A673 (cell line): ENCODE measurements around the gene NBEA. TPM values are rescaled to one million over a fixed set of nuclear protein-coding genes. Genes with fewer than 3 reads are reported as not detected.

ENCODE experiments used
- BruUV-seq: library from RNA; stranded (reverse); fragments of 400-500 nt; replicated peaks from 2 replicates; lab custom pipeline; 2021; lab: Mats Ljungman, UMichigan
- CTCF ChIA-PET: fragments of 300-600 bp; sonication (Branson Sonifier 250); formaldehyde crosslinking; loops from one replicate; lab custom pipeline; 2022; ENCODE audit warnings: antibody characterized with exemption; lab: Charles Lee
- POLR2A ChIA-PET: fragments of 300-600 bp; sonication (Branson Sonifier 250); formaldehyde crosslinking; loops from one replicate; lab custom pipeline; 2022; ENCODE audit warnings: antibody characterized with exemption; ENCODE audit not compliant: low non-redundant PET; lab: Charles Lee
- DNase-seq: peaks from one replicate; pipeline ENCODE4 v3.0.0-alpha.2; 2015; ENCODE audit warnings: low spot score
- H3K27ac ChIP-seq: fragments of 200-600 bp; sonication (generic); 2 replicates; pipeline ENCODE4 v1.5.1; 2016; ENCODE audit warnings: mixed run types, low read depth, mild to moderate bottlenecking, mixed read lengths, antibody characterized with exemption, low read length; ENCODE audit not compliant: poor library complexity, severe bottlenecking
- H3K27me3 ChIP-seq: fragments of 200-600 bp; sonication (generic); replicated peaks from 2 replicates; pipeline ENCODE4 v1.6.1; 2017; ENCODE audit warnings: mixed run types, low read depth, mild to moderate bottlenecking, mixed read lengths, antibody characterized with exemption, low read length; ENCODE audit not compliant: insufficient read depth, poor library complexity
- H3K36me3 ChIP-seq: fragments of 200-600 bp; sonication (generic); 2 replicates; pipeline ENCODE4 v1.6.1; 2016; ENCODE audit warnings: mixed run types, mild to moderate bottlenecking, mixed read lengths, antibody characterized with exemption, low read length; ENCODE audit not compliant: insufficient read depth, poor library complexity, severe bottlenecking
- H3K4me1 ChIP-seq: fragments of 200-600 bp; sonication (generic); 2 replicates; pipeline ENCODE4 v1.6.1; 2017; ENCODE audit warnings: mixed run types, mild to moderate bottlenecking, mixed read lengths, antibody characterized with exemption, low read length; ENCODE audit not compliant: insufficient read depth, poor library complexity, severe bottlenecking
- H3K4me3 ChIP-seq: fragments of 200-600 bp; sonication (generic); 2 replicates; pipeline ENCODE4 v1.5.1; 2016; ENCODE audit warnings: low read depth, mixed run types, mild to moderate bottlenecking, mixed read lengths, low read length; ENCODE audit not compliant: poor library complexity, severe bottlenecking
- H3K9me3 ChIP-seq: fragments of 200-600 bp; sonication (generic); 2 replicates; pipeline ENCODE4 v1.6.1; 2016; ENCODE audit warnings: mixed run types, low read depth, mild to moderate bottlenecking, mixed read lengths, antibody characterized with exemption, low read length; ENCODE audit not compliant: poor library complexity, severe bottlenecking
- EZH2 ChIP-seq: fragments of 200-600 bp; sonication (generic); IDR thresholded peaks from 2 replicates; pipeline ENCODE4 v1.6.1; 2017; ENCODE audit warnings: borderline replicate concordance, low read depth, mild to moderate bottlenecking, mixed read lengths, antibody characterized with exemption, low read length; ENCODE audit not compliant: poor library complexity, severe bottlenecking
- intact Hi-C: fragments of 100-400 bp; cut with micrococcal nuclease; formaldehyde crosslinking; loops from one replicate; pipeline ENCODE4 v1.10.0; 2022; ENCODE audit not compliant: unreplicated experiment
- total RNA-seq: library from RNA; stranded (reverse); gene quantifications from 2 replicates; pipeline ENCODE4 v1.2.3, GENCODE V29; 2021
- TF ChIP-seq, protein P1 (sequence below): fragments of 300-800, 200-600 bp; sonication (generic); conservative IDR thresholded peaks from 2 replicates; pipeline ENCODE4 v1.5.1; 2017; ENCODE audit warnings: low read depth, mild to moderate bottlenecking, antibody characterized with exemption, low read length, moderate library complexity, mixed read lengths

Gene NBEA
- total RNA-seq, 1 experiment from 2014 or later = 4.2 TPM

- intact Hi-C loops = no loop called here
- H3K9me3 ChIP-seq = no peaks in the 10 kb centered on the region
- H3K36me3 ChIP-seq = no peaks in the 10 kb centered on the region
- DNase-seq = no peak
- no peak overlapping the region for H3K4me3 ChIP-seq
- no peaks in the 10 kb centered on the region for H3K4me1 ChIP-seq
- POLR2A ChIA-PET = no interaction called here
- CTCF ChIA-PET = interaction anchor here (0.5 kb wide), 1 partner anchor 41 kb away, joined by 8 read pairs; no protein-coding TSS in a partner anchor
- no TSS peak for BruUV-seq
- no peak for TF ChIP-seq EZH2
- TF ChIP-seq, protein P1, sequence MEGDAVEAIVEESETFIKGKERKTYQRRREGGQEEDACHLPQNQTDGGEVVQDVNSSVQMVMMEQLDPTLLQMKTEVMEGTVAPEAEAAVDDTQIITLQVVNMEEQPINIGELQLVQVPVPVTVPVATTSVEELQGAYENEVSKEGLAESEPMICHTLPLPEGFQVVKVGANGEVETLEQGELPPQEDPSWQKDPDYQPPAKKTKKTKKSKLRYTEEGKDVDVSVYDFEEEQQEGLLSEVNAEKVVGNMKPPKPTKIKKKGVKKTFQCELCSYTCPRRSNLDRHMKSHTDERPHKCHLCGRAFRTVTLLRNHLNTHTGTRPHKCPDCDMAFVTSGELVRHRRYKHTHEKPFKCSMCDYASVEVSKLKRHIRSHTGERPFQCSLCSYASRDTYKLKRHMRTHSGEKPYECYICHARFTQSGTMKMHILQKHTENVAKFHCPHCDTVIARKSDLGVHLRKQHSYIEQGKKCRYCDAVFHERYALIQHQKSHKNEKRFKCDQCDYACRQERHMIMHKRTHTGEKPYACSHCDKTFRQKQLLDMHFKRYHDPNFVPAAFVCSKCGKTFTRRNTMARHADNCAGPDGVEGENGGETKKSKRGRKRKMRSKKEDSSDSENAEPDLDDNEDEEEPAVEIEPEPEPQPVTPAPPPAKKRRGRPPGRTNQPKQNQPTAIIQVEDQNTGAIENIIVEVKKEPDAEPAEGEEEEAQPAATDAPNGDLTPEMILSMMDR = no peak
- no peak overlapping the region for H3K27ac ChIP-seq
- no peaks in the 10 kb centered on the region for H3K27me3 ChIP-seq
Observed at GRCh38 chr13:35599384-35599783, 657.3 kb downstream of the NBEA start.

- Histone ChIP-seq H3K9me3 (no peaks in the 10 kb centered on the region), H3K27me3 (no peaks in the 10 kb centered on the region), H3K4me3 (no peak overlapping the region), H3K36me3 (no peaks in the 10 kb centered on the region), H3K27ac (no peak overlapping the region), H3K4me1 (no peaks in the 10 kb centered on the region)
- ChIA-PET POLR2A (no interaction called here), CTCF (no interaction called here)
- no peak for DNase-seq
- TF ChIP-seq EZH2 = no peak
- TF ChIP-seq, protein P1 = no peak
- intact Hi-C loops = no loop called here
- BruUV-seq = no TSS peak
Observed at GRCh38 chr13:35600137-35600536, 658.1 kb downstream of the NBEA start.

- H3K4me3 ChIP-seq = no peak overlapping the region
- intact Hi-C loops = no loop called here
- POLR2A ChIA-PET = no interaction called here
- H3K4me1 ChIP-seq = no peaks in the 10 kb centered on the region
- no peak for DNase-seq
- no peak overlapping the region for H3K27ac ChIP-seq
- no peak for TF ChIP-seq EZH2
- TF ChIP-seq, protein P1 = no peak
- H3K27me3 ChIP-seq = no peaks in the 10 kb centered on the region
- H3K9me3 ChIP-seq = no peaks in the 10 kb centered on the region
- H3K36me3 ChIP-seq = no peaks in the 10 kb centered on the region
- no TSS peak for BruUV-seq
- CTCF ChIA-PET = no interaction called here
Observed at GRCh38 chr13:35603593-35604285, 661.7 kb downstream of the NBEA start.
